Ovary (tissue), 9 donors: ENCODE data around the gene CA14. TPM values are rescaled to one million over a fixed set of nuclear protein-coding genes. Genes with fewer than 3 reads are reported as not detected.

ENCODE experiments used
- DNase-seq, 5 donors: peaks; one replicate each; pipeline ENCODE4 v3.0.0-alpha.2; 2019 to 2020
- H3K27ac ChIP-seq, 2 donors: fragments of 200-600 bp; one replicate each; pipeline versions ENCODE4 v1.5.1 to v1.8.0; 2019 to 2022
- H3K27me3 ChIP-seq: fragments of 200-600 bp; one replicate; pipeline ENCODE4 v1.8.0; 2022
- H3K36me3 ChIP-seq: fragments of 200-600 bp; sonication (generic); one replicate; pipeline ENCODE4 v1.5.1; 2019
- H3K4me1 ChIP-seq: one replicate; pipeline ENCODE4 v1.8.1; 2013; ENCODE audit warnings: mild to moderate bottlenecking, moderate library complexity; ENCODE audit not compliant: insufficient read depth
- H3K4me3 ChIP-seq: fragments of 200-600 bp; sonication (generic); one replicate; pipeline ENCODE4 v1.5.1; 2017
- H3K9me3 ChIP-seq, 2 donors: fragments of 200-600 bp in 1 of 2; sonication (generic) in 1 of 2; one replicate each; pipeline versions ENCODE4 v1.5.1 to v1.8.1; 2013 to 2019; ENCODE audit warnings: mild to moderate bottlenecking in 1 of 2, moderate library complexity in 1 of 2
- CTCF ChIP-seq, 3 donors: fragments of 450-650 bp in 2 of 3; fragments of 200-600 bp in 1 of 3; IDR thresholded peaks; one replicate each; pipeline versions ENCODE4 v1.5.1 to v1.8.0; 2016 to 2022; ENCODE audit warnings: antibody characterized with exemption in 3 of 3, mild to moderate bottlenecking in 1 of 3
- EP300 ChIP-seq: sonication (generic); formaldehyde crosslinking; IDR thresholded peaks from one replicate; pipeline ENCODE4 v1.6.1; 2017; ENCODE audit warnings: antibody characterized with exemption
- POLR2A ChIP-seq: fragments of 450-650 bp; IDR thresholded peaks from one replicate; pipeline ENCODE4 v1.6.1; 2017; ENCODE audit warnings: antibody characterized with exemption, mild to moderate bottlenecking, moderate library complexity
- WGBS, 3 donors: extraction: QIAGEN DNeasy Blood & Tissue Kit in 1 of 3; methylation state at CpG; one replicate each; pipeline versions ENCODE4 v1.1.5 to v1.1.7; 2013 to 2017; 5-methylcytosine and 5-hydroxymethylcytosine counted together
- intact Hi-C, 4 donors: fragments of 100-400 bp; cut with DNase I; formaldehyde crosslinking; loops; one replicate each; pipeline versions ENCODE4 v1.11.0 to v1.15.1; 2022 to 2023
- polyA plus RNA-seq, 2 donors: library from polyadenylated mRNA; stranded (reverse); fragments of 200-250 nt in 1 of 2; fragments of 350-450 nt in 1 of 2; fragmentation: Illumina TruSeq in 1 of 2; extraction: RNeasy Lipid Tissue Mini Kit (QIAGEN cat#74804) in 1 of 2; gene quantifications; one replicate each; pipeline ENCODE4 v1.2.3, GENCODE V29; 2013 to 2014
- total RNA-seq, 7 donors: library from RNA; depleted of rRNA in 2 of 7; stranded (reverse); fragments of >200 nt in 2 of 7; fragmentation: NEBNext Ultra II Directional in 3 of 7; extraction: Animal tissue kit (Norgen Biotek cat#: 25700) in 3 of 7; gene quantifications; one replicate each; pipeline versions ENCODE4 v1.1.0 to v1.2.4, GENCODE V29; 2016 to 2023
- donor health status: DM: no; HTN: no; CAD: no; lungs with moderate emphysema.
- donor health status: DM: no; HTN: no; CAD: no.
- donor health status: Bipolar disorder and iron deficiency.
- donor health status: DM: yes; HTN: yes; CAD: no.
- donor health status: DM: no; HTN: no; CAD: no.
- donor health status: DM: yes; HTN: yes; CAD: no.

Gene CA14
- total and polyA plus RNA-seq, 9 donors = 0.23 to 5.7 (median 1.0) TPM; not detected in 1

- H3K4me1 ChIP-seq = peaks cover 8% of the 10 kb centered on the region
- intact Hi-C loops = no loop called here
- DNase-seq = no peak
- H3K36me3 ChIP-seq = no peaks in the 10 kb centered on the region
- H3K27ac ChIP-seq = no peak overlapping the region
- H3K9me3 ChIP-seq = no peaks in the 10 kb centered on the region
- no peak overlapping the region for H3K4me3 ChIP-seq
- TF ChIP-seq CTCF (IDR thresholded peaks at IDR 0.05) (no peak), POLR2A (no peak), EP300 (no peak)
- WGBS, 3 donors = 91% methylated on average over 7 of the region's 7 CpGs
- H3K27me3 ChIP-seq = no peaks in the 10 kb centered on the region
Measured at GRCh38 chr1:150271291-150271959, 13.9 kb downstream of the CA14 start.

- no peak for TF ChIP-seq POLR2A
- no peak for TF ChIP-seq CTCF (IDR thresholded peaks at IDR 0.05)
- no peak for TF ChIP-seq EP300
- peaks cover 3% of the 10 kb centered on the region for H3K4me1 ChIP-seq
- no peak overlapping the region for H3K27ac ChIP-seq
Measured at GRCh38 chr1:150273311-150273710, 15.7 kb downstream of the CA14 start.

GRCh38 chr1:150280138-150280707, 22.6 kb downstream of the CA14 start:
- H3K27me3 ChIP-seq = no peaks in the 10 kb centered on the region
- no peaks in the 10 kb centered on the region for H3K36me3 ChIP-seq
- H3K9me3 ChIP-seq = no peaks in the 10 kb centered on the region
- no peak for DNase-seq
- TF ChIP-seq EP300 = no peak
- no peak for TF ChIP-seq CTCF (IDR thresholded peaks at IDR 0.05)
- no peak for TF ChIP-seq POLR2A
- H3K4me1 ChIP-seq = peaks cover 8% of the 10 kb centered on the region
- H3K4me3 ChIP-seq = no peak overlapping the region
- intact Hi-C loops = no loop called here
- 70 to 78% (median 73%) methylated on average over 6 of the region's 6 CpGs for WGBS, 3 donors
- no peak overlapping the region for H3K27ac ChIP-seq

More at GRCh38 chr1:150273311-150273710, 15.7 kb downstream of the CA14 start:
- no peaks in the 10 kb centered on the region for H3K9me3 ChIP-seq
- no peaks in the 10 kb centered on the region for H3K27me3 ChIP-seq
- DNase-seq = no peak
- 54 to 68% (median 63%) methylated on average over 1 of the region's 1 CpG for WGBS, 3 donors
- no peaks in the 10 kb centered on the region for H3K36me3 ChIP-seq
- intact Hi-C loops = no loop called here
- H3K4me3 ChIP-seq = no peak overlapping the region

GRCh38 chr1:150281221-150281757, 23.7 kb downstream of the CA14 start:
- H3K27me3 ChIP-seq = no peaks in the 10 kb centered on the region
- H3K4me3 ChIP-seq = peak overlapping the region; percentile 44
- H3K4me1 ChIP-seq = peaks cover 8% of the 10 kb centered on the region
- no peaks in the 10 kb centered on the region for H3K36me3 ChIP-seq
- TF ChIP-seq EP300 (no peak), CTCF (IDR thresholded peaks at IDR 0.05) (peak; percentile 31 to 75 (median 75))
- intact Hi-C loops = no loop called here
- 0% methylated on average over 15 of the region's 15 CpGs for WGBS, 3 donors
- DNase-seq = peak; percentile 78 to 86 (median 81)
- H3K9me3 ChIP-seq = no peaks in the 10 kb centered on the region
- H3K27ac ChIP-seq = peak overlapping the region; percentile 73 to 87
